MCF 10A (cell line): ENCODE results near the gene MLLT3. TPM values are rescaled to one million over a fixed set of nuclear protein-coding genes. Genes with fewer than 3 reads are reported as not detected.

Experiments used
- BruUV-seq: library from RNA; stranded (reverse); fragments of 400-500 nt; replicated peaks from 2 replicates; lab custom pipeline; 2021; lab: Mats Ljungman, UMichigan
- CTCF ChIA-PET: fragments of 300-600 bp; sonication (Branson Sonifier 250); formaldehyde crosslinking; extraction: SDS; loops from one replicate; lab custom pipeline; 2021; ENCODE audit warnings: antibody characterized with exemption, inconsistent platforms; lab: Yijun Ruan, JAX
- POLR2A ChIA-PET: fragments of 300-600, 350-650 bp; sonication (Branson Sonifier 250); formaldehyde crosslinking; extraction: SDS; loops from one replicate; lab custom pipeline; 2020; ENCODE audit warnings: antibody characterized with exemption, inconsistent platforms; lab: Yijun Ruan, JAX
- DNase-seq: peaks from one replicate; pipeline ENCODE4 v3.0.0-alpha.2; 2018; ENCODE audit not compliant: unreplicated experiment
- H3K27ac Mint-ChIP-seq: one replicate; pipeline ENCODE4 v1.8.0; 2022; ENCODE audit warnings: mild to moderate bottlenecking, low read depth, mixed read lengths; ENCODE audit not compliant: unreplicated experiment
- H3K27me3 Mint-ChIP-seq: one replicate; pipeline ENCODE4 v1.8.0; 2022; ENCODE audit warnings: mixed read lengths; ENCODE audit not compliant: insufficient read depth, unreplicated experiment
- H3K36me3 Mint-ChIP-seq: one replicate; pipeline ENCODE4 v1.8.0; 2022; ENCODE audit warnings: mild to moderate bottlenecking, moderate library complexity, mixed read lengths; ENCODE audit not compliant: insufficient read depth, unreplicated experiment
- H3K4me1 Mint-ChIP-seq: one replicate; pipeline ENCODE4 v1.8.0; 2022; ENCODE audit warnings: mixed read lengths; ENCODE audit not compliant: insufficient read depth, unreplicated experiment
- H3K4me3 Mint-ChIP-seq: one replicate; pipeline ENCODE4 v1.8.0; 2022; ENCODE audit warnings: mild to moderate bottlenecking, moderate library complexity, mixed read lengths; ENCODE audit not compliant: unreplicated experiment
- H3K9me3 Mint-ChIP-seq: one replicate; pipeline ENCODE4 v1.8.0; 2022; ENCODE audit warnings: mixed read lengths; ENCODE audit not compliant: unreplicated experiment
- intact Hi-C: fragments of 100-400 bp; cut with micrococcal nuclease; formaldehyde crosslinking; loops from 2 replicates; pipeline ENCODE4 v1.14.1; 2022
- total RNA-seq: library from RNA; stranded (reverse); gene quantifications from 2 replicates; pipeline ENCODE4 v1.2.3, GENCODE V29; 2022
- TF ChIP-seq, protein P1 (sequence below): fragments of 200-600 bp; IDR thresholded peaks from one replicate; pipeline ENCODE4 v1.8.0; 2022; ENCODE audit warnings: antibody characterized with exemption, mild to moderate bottlenecking; ENCODE audit not compliant: unreplicated experiment

The MLLT3 gene
- total RNA-seq, 1 experiment from 2014 or later, result 1.2 TPM

DNA sequence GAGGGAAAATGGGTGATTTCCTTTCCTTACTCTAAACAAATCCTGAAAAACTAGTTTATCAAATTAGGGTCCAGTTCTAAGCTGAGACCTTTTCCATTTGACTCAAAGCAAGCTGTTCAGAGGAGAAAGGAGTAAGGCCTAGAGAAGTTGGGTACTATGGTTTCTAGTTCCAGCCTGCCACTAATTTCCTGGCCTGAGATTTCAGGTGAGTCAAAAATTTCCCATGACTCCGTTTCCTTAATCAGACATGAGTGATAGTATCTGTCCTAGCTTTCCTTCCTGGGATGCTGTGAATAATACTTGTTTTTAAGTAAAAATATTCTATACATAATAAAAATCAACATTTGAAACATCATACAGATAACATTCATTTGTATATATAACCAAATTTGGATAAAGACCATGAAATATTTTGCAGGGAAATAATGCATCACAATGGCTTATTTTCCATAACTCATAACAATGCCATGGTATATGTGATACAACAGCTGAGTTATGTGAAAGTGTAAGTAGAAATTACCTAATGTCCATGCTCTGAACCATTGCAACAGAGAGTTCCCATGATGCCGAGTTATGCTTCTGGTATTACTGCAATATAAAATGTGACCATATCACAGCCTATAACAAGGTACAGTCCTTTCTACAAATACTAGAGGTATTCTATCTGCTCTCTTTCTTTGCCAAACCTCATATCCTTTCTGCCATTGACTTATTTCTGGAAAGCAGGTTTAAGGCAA is 142.7 kb downstream of the MLLT3 start:
- DNase-seq, result peak; percentile 6
- Mint-ChIP-seq H3K4me3 (no peak overlapping the region), H3K27me3 (peaks cover 40% of the 10 kb centered on the region), H3K36me3 (no peaks in the 10 kb centered on the region), H3K4me1 (no peaks in the 10 kb centered on the region), H3K27ac (no peak overlapping the region), H3K9me3 (no peaks in the 10 kb centered on the region)
- intact Hi-C loops, result no loop called here
- BruUV-seq, result no TSS peak
- POLR2A ChIA-PET, result no interaction called here
- CTCF ChIA-PET, result interaction anchor here (0.8 to 1.2 kb wide), 2 partner anchors 33 to 704 kb away, joined by 3 to 4 read pairs; no protein-coding TSS in a partner anchor
- TF ChIP-seq, protein P1, sequence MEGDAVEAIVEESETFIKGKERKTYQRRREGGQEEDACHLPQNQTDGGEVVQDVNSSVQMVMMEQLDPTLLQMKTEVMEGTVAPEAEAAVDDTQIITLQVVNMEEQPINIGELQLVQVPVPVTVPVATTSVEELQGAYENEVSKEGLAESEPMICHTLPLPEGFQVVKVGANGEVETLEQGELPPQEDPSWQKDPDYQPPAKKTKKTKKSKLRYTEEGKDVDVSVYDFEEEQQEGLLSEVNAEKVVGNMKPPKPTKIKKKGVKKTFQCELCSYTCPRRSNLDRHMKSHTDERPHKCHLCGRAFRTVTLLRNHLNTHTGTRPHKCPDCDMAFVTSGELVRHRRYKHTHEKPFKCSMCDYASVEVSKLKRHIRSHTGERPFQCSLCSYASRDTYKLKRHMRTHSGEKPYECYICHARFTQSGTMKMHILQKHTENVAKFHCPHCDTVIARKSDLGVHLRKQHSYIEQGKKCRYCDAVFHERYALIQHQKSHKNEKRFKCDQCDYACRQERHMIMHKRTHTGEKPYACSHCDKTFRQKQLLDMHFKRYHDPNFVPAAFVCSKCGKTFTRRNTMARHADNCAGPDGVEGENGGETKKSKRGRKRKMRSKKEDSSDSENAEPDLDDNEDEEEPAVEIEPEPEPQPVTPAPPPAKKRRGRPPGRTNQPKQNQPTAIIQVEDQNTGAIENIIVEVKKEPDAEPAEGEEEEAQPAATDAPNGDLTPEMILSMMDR, result no peak

DNA sequence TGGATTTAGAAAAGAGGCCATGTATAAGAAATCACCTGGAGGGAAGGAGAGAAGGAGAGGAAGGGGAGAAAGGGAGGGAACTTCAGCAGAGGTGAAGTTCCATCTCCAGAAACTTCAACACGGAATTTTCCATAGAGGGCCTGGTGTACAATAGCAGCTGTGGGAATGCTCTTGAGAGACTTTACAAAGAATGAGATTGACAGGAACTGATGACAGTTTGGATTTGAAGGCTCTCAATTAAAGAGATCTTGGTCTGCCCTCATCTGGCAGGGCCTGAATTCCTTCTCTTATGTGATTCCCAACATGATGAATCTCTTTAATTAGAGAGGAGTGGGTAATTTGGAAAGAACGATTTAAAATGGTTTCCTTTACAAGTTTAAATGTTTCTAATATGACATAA is 143.5 kb downstream of the MLLT3 start:
- no peak for DNase-seq
- ChIA-PET POLR2A (no interaction called here), CTCF (interaction anchor here (0.8 to 1.1 kb wide), 2 partner anchors 17 to 44 kb away, joined by 3 read pairs; no protein-coding TSS in a partner anchor)
- H3K4me1 Mint-ChIP-seq, result no peaks in the 10 kb centered on the region
- peaks cover 41% of the 10 kb centered on the region for H3K27me3 Mint-ChIP-seq
- H3K27ac Mint-ChIP-seq, result no peak overlapping the region
- no peaks in the 10 kb centered on the region for H3K36me3 Mint-ChIP-seq
- H3K9me3 Mint-ChIP-seq, result no peaks in the 10 kb centered on the region
- no TSS peak for BruUV-seq
- no peak overlapping the region for H3K4me3 Mint-ChIP-seq
- intact Hi-C loops, result no loop called here
- TF ChIP-seq, protein P1, result no peak

DNA sequence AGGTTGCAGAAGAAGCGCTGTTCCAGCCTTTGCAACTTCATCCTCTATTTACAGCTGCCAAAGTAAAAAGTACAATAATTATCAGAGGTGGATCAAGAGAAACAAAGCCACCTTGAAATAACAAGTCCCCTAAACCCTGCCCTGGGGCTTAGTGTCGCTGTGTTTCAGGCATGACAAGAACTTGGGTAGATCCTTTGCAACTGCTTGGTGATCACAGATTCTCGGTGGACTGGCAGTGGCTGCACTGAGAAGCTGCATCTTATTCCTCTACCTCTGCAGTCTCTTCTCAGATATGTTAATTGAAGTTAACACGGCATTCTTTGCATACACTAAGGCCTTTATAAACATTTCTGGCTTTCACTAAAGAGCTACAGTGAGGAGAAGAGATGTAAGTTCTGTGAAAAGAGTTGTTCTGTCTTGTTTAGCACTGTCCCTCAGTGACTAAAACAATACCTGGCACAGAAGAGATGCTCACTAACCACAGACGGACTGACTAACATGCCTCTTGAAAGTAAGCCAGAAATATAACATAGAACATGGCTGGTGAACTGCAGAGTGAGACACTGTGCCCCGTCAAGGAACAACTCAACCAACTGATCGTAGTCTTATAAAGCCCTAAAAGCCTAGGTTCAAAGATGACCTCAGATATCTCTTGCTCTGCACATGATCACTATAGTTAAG is 144.2 kb downstream of the MLLT3 start:
- no peaks in the 10 kb centered on the region for H3K36me3 Mint-ChIP-seq
- peaks cover 48% of the 10 kb centered on the region for H3K27me3 Mint-ChIP-seq
- no peaks in the 10 kb centered on the region for H3K4me1 Mint-ChIP-seq
- intact Hi-C loops, result no loop called here
- TF ChIP-seq, protein P1, result no peak
- peak; percentile 26 for DNase-seq
- POLR2A ChIA-PET, result interaction anchor here (1.0 kb wide), 1 partner anchor 33 kb away, joined by 3 read pairs; no protein-coding TSS in a partner anchor
- no peak overlapping the region for H3K4me3 Mint-ChIP-seq
- CTCF ChIA-PET, result interaction anchor here (0.8 to 1.1 kb wide), 3 partner anchors 16 to 55 kb away, joined by 3 to 7 read pairs (median 3); no protein-coding TSS in a partner anchor
- H3K27ac Mint-ChIP-seq, result no peak overlapping the region
- no TSS peak for BruUV-seq
- H3K9me3 Mint-ChIP-seq, result no peaks in the 10 kb centered on the region

DNA sequence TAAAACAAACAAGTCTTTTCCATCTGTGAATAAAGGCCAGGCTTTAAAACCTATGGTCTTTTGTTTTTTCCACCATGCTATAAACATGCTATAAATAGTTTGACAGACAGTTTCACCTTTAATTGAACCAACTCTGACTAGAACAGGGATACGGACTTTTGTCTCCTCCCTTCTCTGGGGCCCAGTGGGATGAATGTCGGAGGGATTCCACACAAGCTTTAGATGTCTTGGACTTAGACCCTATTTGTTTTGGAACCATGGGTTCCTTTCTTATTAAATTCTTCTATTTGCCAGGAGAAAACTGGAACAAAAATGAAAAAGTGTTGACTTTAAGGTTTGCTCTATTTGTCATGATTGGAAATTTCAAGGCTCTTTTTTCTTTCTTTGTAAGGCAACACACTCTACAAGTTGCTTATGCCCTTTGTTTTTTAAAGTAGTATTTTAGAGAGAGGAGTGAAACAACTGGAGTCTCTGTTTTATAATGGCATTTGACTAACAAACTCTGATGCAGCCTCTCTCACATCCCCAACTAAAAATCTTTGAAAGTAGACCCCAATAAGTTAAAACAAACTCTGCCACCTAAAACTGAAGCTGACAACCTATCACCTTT is 145.3 kb downstream of the MLLT3 start:
- H3K9me3 Mint-ChIP-seq, result no peaks in the 10 kb centered on the region
- intact Hi-C loops, result no loop called here
- H3K4me3 Mint-ChIP-seq, result no peak overlapping the region
- ChIA-PET POLR2A (interaction anchor here (1.0 kb wide), 1 partner anchor 34 kb away, joined by 3 read pairs; no protein-coding TSS in a partner anchor), CTCF (interaction anchor here (0.6 kb wide), 1 partner anchor 1390 kb away, joined by 3 read pairs; no protein-coding TSS in a partner anchor)
- H3K36me3 Mint-ChIP-seq, result no peaks in the 10 kb centered on the region
- no peaks in the 10 kb centered on the region for H3K4me1 Mint-ChIP-seq
- no peak overlapping the region for H3K27ac Mint-ChIP-seq
- BruUV-seq, result no TSS peak
- H3K27me3 Mint-ChIP-seq, result peaks cover 49% of the 10 kb centered on the region
- no peak for DNase-seq
- TF ChIP-seq, protein P1, result no peak
